CD1c-positive myeloid dendritic cell (primary cell): ENCODE data around the gene CLEC16A.
"Not testable (repeated sequence)": the region's sequence is repeated elsewhere in the genome, so short reads cannot be mapped to it uniquely, and the experiment has no call there.

ENCODE experiments used
- DNase-seq: peaks from one replicate; pipeline ENCODE4 v3.0.0-alpha.2; 2016; ENCODE audit errors: extremely low spot score

Gene CLEC16A

GRCh38 chr16:11219178-11219577 is 274.8 kb downstream of the CLEC16A start:
- DNase-seq = peak; percentile 58

GRCh38 chr16:11220507-11220906 is 276.1 kb downstream of the CLEC16A start:
- not testable (repeated sequence) for DNase-seq

- peak; percentile 93 for DNase-seq
Measured at GRCh38 chr16:11224096-11224893, 279.9 kb downstream of the CLEC16A start.

- peak; percentile 51 for DNase-seq
Measured at GRCh38 chr16:11224894-11225676, 280.7 kb downstream of the CLEC16A start.

GRCh38 chr16:11225677-11226549 is 281.5 kb downstream of the CLEC16A start:
- DNase-seq = no peak

GRCh38 chr16:11229432-11229831 is 285.1 kb downstream of the CLEC16A start:
- DNase-seq = no peak

- DNase-seq = no peak
Measured at GRCh38 chr16:11229906-11230305, 285.5 kb downstream of the CLEC16A start.

GRCh38 chr16:11231367-11231970 is 287.1 kb downstream of the CLEC16A start:
- DNase-seq = no peak
